Activated CD8-positive, alpha-beta T cell treated with anti-CD3 and anti-CD28 coated beads, Interleukin-2, amount 10 ng/mL, durations not matched to agents 7 days and 5 days (primary cell): Measurements from ENCODE around the gene CNOT11. TPM values are rescaled to one million over a fixed set of nuclear protein-coding genes. Genes with fewer than 3 reads are reported as not detected.
A peak's percentile ranks its signal among the peaks of the same experiment; 100 is the strongest.
"Not testable (repeated sequence)": the region's sequence is repeated elsewhere in the genome, so short reads cannot be mapped to it uniquely, and the experiment has no call there.

Source experiments
- ATAC-seq: fragments of 150-1000 bp; cut with Tn5 transposase; one replicate; pipeline ENCODE4 v1.10.0; 2021; ENCODE audit warnings: moderate library complexity
- CTCF ChIA-PET: fragments of 350-600 bp; sonication (Branson Sonifier 250); formaldehyde crosslinking; loops from one replicate; lab custom pipeline; 2021; ENCODE audit warnings: antibody characterized with exemption; lab: Charles Lee
- POLR2A ChIA-PET: fragments of 350-600 bp; sonication (Branson Sonifier 250); formaldehyde crosslinking; loops from one replicate; lab custom pipeline; 2021; ENCODE audit warnings: antibody characterized with exemption; lab: Charles Lee
- DNase-seq: peaks from one replicate; pipeline ENCODE4 v3.0.0-alpha.2; 2020
- H3K27ac Mint-ChIP-seq: one replicate; pipeline ENCODE4 v1.8.0; 2021; ENCODE audit warnings: mild to moderate bottlenecking, mixed read lengths
- H3K27me3 Mint-ChIP-seq: one replicate; pipeline ENCODE4 v1.8.0; 2021; ENCODE audit warnings: low read depth, mixed read lengths
- H3K36me3 Mint-ChIP-seq: one replicate; pipeline ENCODE4 v1.8.0; 2021; ENCODE audit warnings: low read depth, mixed read lengths
- H3K4me1 Mint-ChIP-seq: one replicate; pipeline ENCODE4 v1.8.0; 2021; ENCODE audit warnings: low read depth, mixed read lengths
- H3K4me3 Mint-ChIP-seq: one replicate; pipeline ENCODE4 v1.8.0; 2021; ENCODE audit warnings: mild to moderate bottlenecking, mixed read lengths
- H3K9me3 Mint-ChIP-seq: one replicate; pipeline ENCODE4 v1.8.0; 2022; ENCODE audit warnings: mixed read lengths; ENCODE audit not compliant: insufficient read depth
- total RNA-seq, 2 experiments: library from RNA; stranded (reverse); gene quantifications; one replicate each; pipeline ENCODE4 v1.2.3, GENCODE V29; 2021

The CNOT11 gene
- total RNA-seq, 2 experiments from 2014 or later: 64.4 to 64.7 TPM

- not testable (repeated sequence) for H3K27ac Mint-ChIP-seq
- POLR2A ChIA-PET: interaction anchor here (0.6 kb wide), 1 partner anchor 251 kb away, joined by 3 read pairs; no protein-coding TSS in a partner anchor
Measured at GRCh38 chr2:101245468-101245867, 7.2 kb upstream of the CNOT11 start.

DNA sequence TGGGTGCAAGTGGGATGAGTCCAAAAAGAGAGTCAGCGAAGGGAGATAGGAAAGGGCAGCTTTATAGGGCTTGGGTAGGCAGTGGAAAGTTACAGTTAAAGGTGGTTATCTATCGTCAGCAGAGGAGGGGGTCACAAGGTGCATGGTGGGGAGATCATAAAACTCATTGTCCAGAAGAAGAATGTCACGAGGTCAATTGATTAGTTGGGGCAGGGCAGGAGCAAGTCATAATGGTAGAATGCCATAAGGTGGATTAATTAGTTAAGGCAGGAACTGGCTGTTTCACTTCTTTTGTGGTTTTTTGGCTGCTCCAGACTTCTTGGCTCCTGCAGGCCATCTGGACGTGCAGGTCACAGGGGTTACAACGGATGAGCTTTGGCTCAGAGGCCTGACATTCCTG is 3.9 kb upstream of the CNOT11 start:
- H3K4me3 Mint-ChIP-seq, H3K27ac Mint-ChIP-seq, POLR2A ChIA-PET, DNase-seq, H3K27me3 Mint-ChIP-seq, H3K9me3 Mint-ChIP-seq, H3K36me3 Mint-ChIP-seq, ATAC-seq: not testable (repeated sequence)
- CTCF ChIA-PET: interaction anchor here (2.6 kb wide), 1 partner anchor 8 kb away, joined by 16 read pairs; no protein-coding TSS in a partner anchor
- H3K4me1 Mint-ChIP-seq: peaks cover 12% of the 10 kb centered on the region

More at GRCh38 chr2:101245468-101245867, 7.2 kb upstream of the CNOT11 start:
- not testable (repeated sequence) for H3K4me1 Mint-ChIP-seq, H3K9me3 Mint-ChIP-seq, H3K4me3 Mint-ChIP-seq, H3K27me3 Mint-ChIP-seq, H3K36me3 Mint-ChIP-seq, ATAC-seq, DNase-seq
- CTCF ChIA-PET: interaction anchor here (1.0 to 1.9 kb wide), 4 partner anchors 12 to 96 kb away, joined by 3 to 5 read pairs (median 4); no protein-coding TSS in a partner anchor

- Mint-ChIP-seq H3K9me3 (no peaks in the 10 kb centered on the region), H3K36me3 (peaks cover 17% of the 10 kb centered on the region), H3K27me3 (no peaks in the 10 kb centered on the region), H3K4me3 (no peak overlapping the region), H3K27ac (no peak overlapping the region), H3K4me1 (peaks cover 23% of the 10 kb centered on the region)
- no peak for ATAC-seq
- ChIA-PET POLR2A (no interaction called here), CTCF (interaction anchor here (2.6 kb wide), 1 partner anchor 9 kb away, joined by 16 read pairs; no protein-coding TSS in a partner anchor)
- no peak for DNase-seq
Measured at GRCh38 chr2:101249826-101250225, 2.9 kb upstream of the CNOT11 start.

DNA sequence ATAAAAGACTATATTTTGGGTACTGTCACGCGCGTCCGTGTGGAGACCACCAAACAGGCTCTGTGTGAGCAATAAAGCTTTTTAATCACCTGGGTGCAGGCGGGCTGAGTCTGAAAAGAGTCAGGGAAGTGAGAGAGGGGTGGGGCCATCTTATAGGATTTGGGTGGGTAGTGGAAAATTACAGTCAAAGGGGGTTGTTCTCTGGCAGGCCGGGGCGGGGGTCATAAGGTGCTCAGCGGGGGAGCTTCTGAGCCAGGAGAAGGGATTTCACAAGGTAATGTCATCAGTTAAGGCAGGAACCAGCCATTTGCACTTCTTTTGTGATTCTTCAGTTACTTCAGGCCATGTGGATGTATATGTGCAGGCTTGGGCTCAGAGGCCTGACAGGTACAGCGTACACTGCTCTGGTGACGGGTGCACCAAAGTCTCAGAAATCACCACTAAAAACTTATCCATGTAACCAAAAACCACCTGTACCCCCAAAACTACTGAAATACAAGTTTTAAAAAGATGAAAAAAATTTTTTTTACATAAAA is 1.4 kb upstream of the CNOT11 start:
- H3K27me3 Mint-ChIP-seq, ATAC-seq, H3K9me3 Mint-ChIP-seq, DNase-seq: not testable (repeated sequence)
- peaks cover 25% of the 10 kb centered on the region for H3K36me3 Mint-ChIP-seq
- peak overlapping the region; percentile 2 for H3K27ac Mint-ChIP-seq
- peak overlapping the region; percentile 34 for H3K4me3 Mint-ChIP-seq
- POLR2A ChIA-PET: interaction anchor here (0.9 to 3.7 kb wide), 7 partner anchors 8 to 249 kb away, joined by 3 to 34 read pairs (median 5); partner anchors contain the start of gene RPL31
- CTCF ChIA-PET: interaction anchor here (0.9 to 3.2 kb wide), 9 partner anchors 11 to 239 kb away, joined by 3 to 24 read pairs (median 5); partner anchors contain the start of gene RFX8
- peaks cover 36% of the 10 kb centered on the region for H3K4me1 Mint-ChIP-seq

DNA sequence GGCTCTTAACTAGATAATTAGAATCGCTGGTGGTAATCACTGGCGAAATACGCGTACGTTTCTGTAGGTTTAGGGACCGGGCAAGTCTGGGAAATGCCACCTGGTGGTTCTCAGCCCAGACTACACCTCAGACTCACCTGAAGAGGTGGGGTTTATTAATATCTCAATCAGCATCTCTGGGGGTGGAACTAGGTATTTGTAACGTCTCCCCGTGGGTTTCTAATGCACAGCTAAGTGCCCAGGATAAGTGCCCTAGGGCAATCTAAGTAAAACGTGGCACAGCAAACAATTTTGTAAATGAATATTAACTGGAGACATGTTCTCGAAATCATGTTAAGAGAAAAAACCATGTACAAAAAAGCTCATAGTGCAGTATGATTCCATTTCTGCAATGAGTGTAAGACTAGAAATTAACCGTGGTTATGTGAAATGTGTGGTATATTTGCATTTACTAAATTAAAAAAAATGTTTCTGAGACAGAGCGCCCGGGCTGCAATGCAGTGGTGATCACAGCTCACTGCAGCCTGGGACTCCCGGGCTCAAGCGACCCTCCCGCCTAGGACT is 760 bp upstream of the CNOT11 start:
- H3K9me3 Mint-ChIP-seq: no peaks in the 10 kb centered on the region
- ATAC-seq (peak; percentile 50), DNase-seq (peak; percentile 48)
- H3K4me1 Mint-ChIP-seq: peaks cover 42% of the 10 kb centered on the region
- no peaks in the 10 kb centered on the region for H3K27me3 Mint-ChIP-seq
- POLR2A ChIA-PET: interaction anchor here (0.9 to 3.7 kb wide), 11 partner anchors 8 to 689 kb away, joined by 3 to 34 read pairs (median 6); partner anchors contain the start of genes PDCL3 and RPL31
- peak overlapping the region; percentile 96 for H3K27ac Mint-ChIP-seq
- H3K36me3 Mint-ChIP-seq: peaks cover 28% of the 10 kb centered on the region
- H3K4me3 Mint-ChIP-seq: peak overlapping the region; percentile 89
- CTCF ChIA-PET: interaction anchor here (0.6 to 3.2 kb wide), 18 partner anchors 11 to 247 kb away, joined by 3 to 24 read pairs (median 4); partner anchors contain the start of genes RFX8 and RNF149

GRCh38 chr2:101253013-101253702 is 472 bp downstream of the CNOT11 start:
- peak overlapping the region; percentile 96 for H3K27ac Mint-ChIP-seq
- ATAC-seq (peak; percentile 80), DNase-seq (peak; percentile 87)
- H3K9me3 Mint-ChIP-seq: no peaks in the 10 kb centered on the region
- POLR2A ChIA-PET: interaction anchor here (0.9 to 3.7 kb wide), 18 partner anchors 12 to 690 kb away, joined by 3 to 34 read pairs (median 5); partner anchors contain the start of genes PDCL3, RNF149, RPL31 and TBC1D8
- H3K4me3 Mint-ChIP-seq: peak overlapping the region; percentile 89
- peaks cover 37% of the 10 kb centered on the region for H3K36me3 Mint-ChIP-seq
- CTCF ChIA-PET: interaction anchor here (0.7 to 3.2 kb wide), 23 partner anchors 9 to 546 kb away, joined by 3 to 24 read pairs (median 4); partner anchors contain the start of genes CREG2 and RNF149
- peaks cover 50% of the 10 kb centered on the region for H3K4me1 Mint-ChIP-seq
- H3K27me3 Mint-ChIP-seq: no peaks in the 10 kb centered on the region

DNA sequence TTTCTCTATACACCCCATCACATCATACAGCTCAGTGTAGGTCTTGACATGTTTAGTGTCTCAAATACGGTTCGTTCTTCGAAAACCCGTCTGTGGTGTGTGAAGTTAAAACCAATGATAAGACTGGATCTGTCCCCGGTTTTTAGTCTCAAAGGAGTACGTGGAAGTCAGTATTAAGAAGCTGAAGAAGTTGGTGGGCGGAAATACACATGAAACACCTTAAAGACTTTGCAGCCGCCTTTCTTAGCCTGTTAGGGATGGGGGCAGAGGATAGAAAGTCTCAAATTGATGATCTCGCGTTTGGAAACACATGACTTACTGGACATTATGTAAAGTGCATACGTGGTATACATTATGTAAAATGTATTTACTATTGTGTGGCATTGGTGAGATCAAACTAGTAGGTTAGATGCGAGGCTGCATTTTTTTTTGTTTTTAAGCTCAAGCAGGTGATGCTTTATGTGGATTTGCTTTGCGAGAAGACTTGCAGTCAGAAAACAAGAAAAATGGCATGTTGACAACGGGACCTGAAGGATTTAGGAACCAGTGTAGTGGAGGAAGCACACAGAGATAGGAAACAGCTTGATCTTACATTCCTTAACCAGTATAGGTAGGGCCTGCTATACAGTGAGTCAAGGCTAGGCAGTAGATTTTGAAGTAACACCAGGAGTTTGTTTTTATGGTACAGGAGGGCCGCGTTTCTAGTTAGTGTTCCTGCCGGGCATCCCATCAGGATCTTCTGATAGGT is 1.2 kb downstream of the CNOT11 start:
- POLR2A ChIA-PET: interaction anchor here (0.9 to 3.7 kb wide), 16 partner anchors 11 to 691 kb away, joined by 3 to 34 read pairs (median 5); partner anchors contain the start of genes PDCL3, RNF149, RPL31 and TBC1D8
- Mint-ChIP-seq H3K4me1 (peaks cover 50% of the 10 kb centered on the region), H3K27me3 (no peaks in the 10 kb centered on the region), H3K27ac (peak overlapping the region; percentile 96), H3K9me3 (no peaks in the 10 kb centered on the region), H3K36me3 (peaks cover 43% of the 10 kb centered on the region), H3K4me3 (peak overlapping the region; percentile 89)
- CTCF ChIA-PET: interaction anchor here (0.7 to 3.2 kb wide), 17 partner anchors 13 to 1114 kb away, joined by 3 to 24 read pairs (median 4); partner anchors contain the start of genes CREG2 and RNF149
- DNase-seq (peak; percentile 35), ATAC-seq (peak; percentile 2)

DNA sequence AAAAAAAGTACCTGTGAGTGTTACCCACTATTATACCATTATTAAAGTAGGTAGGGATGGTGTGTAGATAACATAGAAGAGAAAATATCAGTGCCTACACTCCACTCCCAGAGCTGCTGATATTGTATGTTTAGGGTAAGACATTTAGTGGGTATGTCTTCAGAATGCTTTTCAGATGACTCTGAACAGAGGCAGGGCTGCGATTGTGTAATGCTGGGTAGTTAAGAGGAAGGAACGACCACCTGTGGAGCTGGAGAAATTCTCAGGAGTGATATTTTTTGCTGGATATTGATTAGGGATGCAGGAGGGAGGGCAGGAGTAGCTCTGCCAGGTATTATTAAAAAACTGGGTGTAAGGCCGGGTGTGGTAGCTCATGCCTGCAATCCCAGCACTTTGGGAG is 2.8 kb downstream of the CNOT11 start:
- Mint-ChIP-seq H3K27me3 (no peaks in the 10 kb centered on the region), H3K36me3 (peaks cover 48% of the 10 kb centered on the region), H3K4me1 (peaks cover 57% of the 10 kb centered on the region), H3K9me3 (no peaks in the 10 kb centered on the region), H3K4me3 (no peak overlapping the region), H3K27ac (peak overlapping the region; percentile 44)
- ATAC-seq: no peak
- no peak for DNase-seq
- CTCF ChIA-PET: interaction anchor here (1.7 to 2.0 kb wide), 2 partner anchors 11 to 87 kb away, joined by 3 to 5 read pairs; no protein-coding TSS in a partner anchor
- POLR2A ChIA-PET: interaction anchor here (1.7 kb wide), 1 partner anchor 53 kb away, joined by 4 read pairs; the partner anchor contains the start of gene RNF149

GRCh38 chr2:101256316-101256715 is 3.6 kb downstream of the CNOT11 start:
- ChIA-PET POLR2A (interaction anchor here (0.5 to 1.7 kb wide), 3 partner anchors 11 to 540 kb away, joined by 3 to 4 read pairs (median 3); partner anchors contain the start of gene RNF149), CTCF (interaction anchor here (1.7 to 2.0 kb wide), 2 partner anchors 10 to 86 kb away, joined by 3 to 5 read pairs; no protein-coding TSS in a partner anchor)
- Mint-ChIP-seq H3K4me1 (peaks cover 58% of the 10 kb centered on the region), H3K36me3 (peaks cover 53% of the 10 kb centered on the region), H3K4me3 (no peak overlapping the region), H3K27me3 (no peaks in the 10 kb centered on the region), H3K9me3 (no peaks in the 10 kb centered on the region), H3K27ac (peak overlapping the region; percentile 11)
- ATAC-seq (no peak), DNase-seq (no peak)

DNA sequence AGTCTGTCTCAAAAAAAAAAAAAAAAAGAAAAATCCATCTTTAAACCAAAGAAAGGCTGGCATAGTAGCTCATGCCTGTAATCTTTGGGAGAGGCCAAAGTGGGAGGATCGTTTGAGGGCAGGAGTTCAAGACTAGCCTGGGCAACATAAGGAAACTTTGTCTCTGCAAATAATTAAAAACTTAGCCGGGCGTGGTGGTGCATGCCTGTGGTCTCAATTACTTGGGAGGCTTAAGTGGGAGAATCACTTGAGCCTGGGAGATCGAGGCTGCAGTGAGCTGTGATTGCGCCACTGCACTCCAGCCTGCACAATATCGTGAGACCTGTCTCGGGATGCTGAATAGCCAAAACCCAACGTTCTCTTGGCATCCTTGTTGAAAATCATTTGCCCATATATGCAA is 6.1 kb downstream of the CNOT11 start:
- H3K36me3 Mint-ChIP-seq: peaks cover 57% of the 10 kb centered on the region

More for the DNA sequence above, 6.1 kb downstream of the CNOT11 start:
- ATAC-seq (no peak), DNase-seq (no peak)
- ChIA-PET CTCF (interaction anchor here (1.4 kb wide), 2 partner anchors 12 to 53 kb away, joined by 3 to 5 read pairs; no protein-coding TSS in a partner anchor), POLR2A (interaction anchor here (0.6 to 1.8 kb wide), 5 partner anchors 8 to 201 kb away, joined by 3 to 4 read pairs (median 3); no protein-coding TSS in a partner anchor)
- H3K4me1 Mint-ChIP-seq: peaks cover 53% of the 10 kb centered on the region
- H3K27ac Mint-ChIP-seq: no peak overlapping the region
- no peaks in the 10 kb centered on the region for H3K27me3 Mint-ChIP-seq
- H3K4me3 Mint-ChIP-seq: no peak overlapping the region
- no peaks in the 10 kb centered on the region for H3K9me3 Mint-ChIP-seq
